ENCODE measurements around the gene FAM83E.
"Not testable (repeated sequence)": the region's sequence is repeated elsewhere in the genome, so short reads cannot be mapped to it uniquely, and the experiment has no call there.

FAM83E gene

DNA sequence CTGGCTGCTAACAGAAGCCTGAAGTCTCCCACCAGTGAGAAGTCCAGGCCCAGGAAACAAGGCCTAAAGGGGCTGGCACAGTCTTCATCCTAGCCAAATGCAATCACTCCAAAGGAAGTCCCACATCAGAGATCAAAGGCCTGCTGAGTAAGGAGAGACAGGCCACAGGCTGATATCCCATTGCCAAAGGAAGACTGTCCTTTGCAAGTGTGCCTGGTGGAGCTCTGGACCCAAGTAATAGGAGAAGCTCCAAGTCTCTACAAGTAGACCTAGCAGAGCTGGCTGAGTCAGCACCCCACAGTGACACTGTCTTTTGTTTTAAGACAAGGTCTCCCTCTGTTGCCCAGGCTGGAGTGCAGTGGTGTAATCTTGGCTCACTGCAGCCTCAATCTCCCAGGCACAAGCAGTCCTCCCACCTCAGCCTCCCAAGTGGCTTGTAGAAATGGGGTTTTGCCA, 17.8 kb upstream of the FAM83E start:
- Histone ChIP-seq H3K4me1 (ENCODE audit: insufficient read depth, low read length, poor library complexity, severe bottlenecking) (peaks cover 33% of the 10 kb centered on the region), H3K9me2 (replicated peaks; ENCODE audit: low read depth, low read length) (no peaks in the 10 kb centered on the region), H4K20me1 (ENCODE audit: insufficient read depth, low read length, poor library complexity, severe bottlenecking) (peaks cover 4% of the 10 kb centered on the region), H3K9ac (ENCODE audit: low read depth, low read length, poor library complexity, severe bottlenecking) (peak overlapping the region; percentile 97), H2AFZ (ENCODE audit: low read length) (no peak overlapping the region), H3K4me2 (ENCODE audit: low read depth, low read length, poor library complexity, severe bottlenecking) (peak overlapping the region; percentile 99), H3K9me3 (ENCODE audit: insufficient read depth, low read depth, low read length) (no peaks in the 10 kb centered on the region), H3K79me2 (ENCODE audit: insufficient read depth, low read length) (peaks cover 38% of the 10 kb centered on the region), H3K4me3 (ENCODE audit: low read length, poor library complexity, severe bottlenecking) (peak overlapping the region; percentile 93), H3K27me3 (ENCODE audit: insufficient read depth, low read length, poor library complexity, severe bottlenecking) (no peaks in the 10 kb centered on the region), H3K36me3 (ENCODE audit: insufficient read depth, low read length) (peaks cover 12% of the 10 kb centered on the region; the same call in 1 of the 2 replicates), H3F3A (ENCODE audit: low read depth) (peaks cover 3% of the 10 kb centered on the region)
- TF ChIP-seq EZH2phosphoT487 (IDR thresholded peaks at IDR 0.05; ENCODE audit: borderline replicate concordance) = no peak
- TF ChIP-seq, protein P1, sequence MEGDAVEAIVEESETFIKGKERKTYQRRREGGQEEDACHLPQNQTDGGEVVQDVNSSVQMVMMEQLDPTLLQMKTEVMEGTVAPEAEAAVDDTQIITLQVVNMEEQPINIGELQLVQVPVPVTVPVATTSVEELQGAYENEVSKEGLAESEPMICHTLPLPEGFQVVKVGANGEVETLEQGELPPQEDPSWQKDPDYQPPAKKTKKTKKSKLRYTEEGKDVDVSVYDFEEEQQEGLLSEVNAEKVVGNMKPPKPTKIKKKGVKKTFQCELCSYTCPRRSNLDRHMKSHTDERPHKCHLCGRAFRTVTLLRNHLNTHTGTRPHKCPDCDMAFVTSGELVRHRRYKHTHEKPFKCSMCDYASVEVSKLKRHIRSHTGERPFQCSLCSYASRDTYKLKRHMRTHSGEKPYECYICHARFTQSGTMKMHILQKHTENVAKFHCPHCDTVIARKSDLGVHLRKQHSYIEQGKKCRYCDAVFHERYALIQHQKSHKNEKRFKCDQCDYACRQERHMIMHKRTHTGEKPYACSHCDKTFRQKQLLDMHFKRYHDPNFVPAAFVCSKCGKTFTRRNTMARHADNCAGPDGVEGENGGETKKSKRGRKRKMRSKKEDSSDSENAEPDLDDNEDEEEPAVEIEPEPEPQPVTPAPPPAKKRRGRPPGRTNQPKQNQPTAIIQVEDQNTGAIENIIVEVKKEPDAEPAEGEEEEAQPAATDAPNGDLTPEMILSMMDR (conservative IDR thresholded peaks at IDR 0.05; ENCODE audit: low read length) = no peak

DNA sequence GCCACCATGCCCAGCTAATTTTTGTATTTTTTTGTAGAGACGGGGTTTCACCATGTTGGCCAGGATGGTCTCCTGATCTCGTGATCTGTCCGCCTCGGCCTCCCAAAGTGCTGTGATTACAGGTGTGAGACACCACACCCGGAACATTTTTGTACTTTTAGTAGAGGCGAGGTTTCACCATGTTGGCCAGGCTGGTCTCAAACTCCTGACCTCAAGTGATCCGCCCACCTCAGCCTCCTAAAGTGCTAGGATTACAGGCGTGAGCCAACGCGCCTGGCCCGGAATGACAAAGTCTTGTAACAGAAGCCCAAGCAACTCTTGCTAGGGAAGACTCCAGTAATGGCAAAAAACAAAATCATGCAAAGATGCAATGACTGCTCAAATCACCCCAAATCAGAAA, 17.4 kb upstream of the FAM83E start:
- H4K20me1 ChIP-seq (ENCODE audit: insufficient read depth, low read length, poor library complexity, severe bottlenecking); H2AFZ ChIP-seq (ENCODE audit: low read length); H3K9me3 ChIP-seq (ENCODE audit: insufficient read depth, low read depth, low read length); H3F3A ChIP-seq (ENCODE audit: low read depth); H3K27me3 ChIP-seq (ENCODE audit: insufficient read depth, low read length, poor library complexity, severe bottlenecking); H3K9me2 ChIP-seq (replicated peaks; ENCODE audit: low read depth, low read length): not testable (repeated sequence)
- Histone ChIP-seq H3K4me1 (ENCODE audit: insufficient read depth, low read length, poor library complexity, severe bottlenecking) (peaks cover 33% of the 10 kb centered on the region), H3K79me2 (ENCODE audit: insufficient read depth, low read length) (peaks cover 38% of the 10 kb centered on the region), H3K36me3 (ENCODE audit: insufficient read depth, low read length) (peaks cover 12% of the 10 kb centered on the region; the same call in 1 of the 2 replicates), H3K4me3 (ENCODE audit: low read length, poor library complexity, severe bottlenecking) (peak overlapping the region; percentile 93), H3K4me2 (ENCODE audit: low read depth, low read length, poor library complexity, severe bottlenecking) (peak overlapping the region; percentile 99), H3K9ac (ENCODE audit: low read depth, low read length, poor library complexity, severe bottlenecking) (peak overlapping the region; percentile 97)

DNA sequence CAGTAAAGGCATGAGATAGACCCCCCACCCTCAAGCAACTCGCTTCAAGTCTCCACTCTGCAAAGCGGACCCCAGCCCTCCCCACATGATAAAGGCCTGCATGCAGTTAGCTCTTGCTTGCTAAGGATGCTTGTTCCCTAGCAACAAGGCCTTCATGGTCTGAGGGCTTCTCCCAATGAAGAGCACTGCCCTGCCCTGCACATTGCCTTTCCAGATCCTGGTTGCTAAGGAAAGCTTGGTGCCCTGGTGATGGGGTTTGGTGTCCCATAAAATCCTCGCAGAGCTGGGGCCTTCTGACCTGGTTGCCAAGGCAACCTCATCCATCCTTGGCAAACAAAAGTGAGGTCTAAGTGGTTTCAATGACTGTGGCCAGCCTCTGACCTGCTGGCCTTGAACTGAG, 16.3 kb upstream of the FAM83E start:
- Histone ChIP-seq H3K9me2 (replicated peaks; ENCODE audit: low read depth, low read length) (no peaks in the 10 kb centered on the region), H3K27me3 (ENCODE audit: insufficient read depth, low read length, poor library complexity, severe bottlenecking) (no peaks in the 10 kb centered on the region), H3K9ac (ENCODE audit: low read depth, low read length, poor library complexity, severe bottlenecking) (no peak overlapping the region), H3K4me2 (ENCODE audit: low read depth, low read length, poor library complexity, severe bottlenecking) (no peak overlapping the region), H3K9me3 (ENCODE audit: insufficient read depth, low read depth, low read length) (no peaks in the 10 kb centered on the region), H3K36me3 (ENCODE audit: insufficient read depth, low read length) (peaks cover 12% of the 10 kb centered on the region; the same call in 1 of the 2 replicates), H2AFZ (ENCODE audit: low read length) (no peak overlapping the region), H3K4me3 (ENCODE audit: low read length, poor library complexity, severe bottlenecking) (no peak overlapping the region), H3K79me2 (ENCODE audit: insufficient read depth, low read length) (peaks cover 34% of the 10 kb centered on the region), H3K4me1 (ENCODE audit: insufficient read depth, low read length, poor library complexity, severe bottlenecking) (peaks cover 27% of the 10 kb centered on the region), H3F3A (ENCODE audit: low read depth) (no peaks in the 10 kb centered on the region), H4K20me1 (ENCODE audit: insufficient read depth, low read length, poor library complexity, severe bottlenecking) (peaks cover 4% of the 10 kb centered on the region)
- no peak for TF ChIP-seq EZH2phosphoT487 (IDR thresholded peaks at IDR 0.05; ENCODE audit: borderline replicate concordance)
- TF ChIP-seq, protein P1 (conservative IDR thresholded peaks at IDR 0.05; ENCODE audit: low read length) = no peak
